Hematopoietic multipotent progenitor cell treated with erythropoietin and hydrocortisone succinate and interleukin-3 and kit ligand, for 8 days (in vitro differentiated cells): ENCODE data around the gene OR5AU1.
A peak's percentile ranks its signal among the peaks of the same experiment; 100 is the strongest.

Experiments
- DNase-seq: peaks from one replicate; pipeline ENCODE4 v3.0.0-alpha.2; 2015

The OR5AU1 gene

DNA sequence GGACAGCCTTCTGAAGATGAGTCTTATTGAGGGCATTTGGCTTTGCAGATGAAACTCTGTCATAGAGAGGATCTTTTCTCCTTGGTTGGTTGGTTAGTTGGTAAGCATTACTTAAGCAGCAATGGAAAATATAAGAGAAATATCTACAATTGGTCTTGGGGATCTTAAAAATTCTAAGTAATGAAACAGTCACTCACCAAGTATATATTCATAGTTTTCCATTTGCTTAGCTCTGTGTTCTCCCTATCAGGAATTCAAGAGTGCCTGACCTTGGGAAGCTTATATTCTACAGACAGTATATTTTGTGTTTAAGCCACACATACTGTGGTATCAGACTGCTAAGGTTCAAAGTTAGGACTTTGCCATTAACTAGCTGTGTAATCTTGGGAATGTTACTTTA is at the start of gene OR5AU1:
TSS of gene OR5AU1 (minus strand) at position 101 of the 400 bp plus-strand sequence. CDS start 191 bp downstream, outside the sequence.
- DNase-seq: no peak

GRCh38 chr14:21205026-21205677 is 49.3 kb upstream of the OR5AU1 start:
- no peak for DNase-seq

DNA sequence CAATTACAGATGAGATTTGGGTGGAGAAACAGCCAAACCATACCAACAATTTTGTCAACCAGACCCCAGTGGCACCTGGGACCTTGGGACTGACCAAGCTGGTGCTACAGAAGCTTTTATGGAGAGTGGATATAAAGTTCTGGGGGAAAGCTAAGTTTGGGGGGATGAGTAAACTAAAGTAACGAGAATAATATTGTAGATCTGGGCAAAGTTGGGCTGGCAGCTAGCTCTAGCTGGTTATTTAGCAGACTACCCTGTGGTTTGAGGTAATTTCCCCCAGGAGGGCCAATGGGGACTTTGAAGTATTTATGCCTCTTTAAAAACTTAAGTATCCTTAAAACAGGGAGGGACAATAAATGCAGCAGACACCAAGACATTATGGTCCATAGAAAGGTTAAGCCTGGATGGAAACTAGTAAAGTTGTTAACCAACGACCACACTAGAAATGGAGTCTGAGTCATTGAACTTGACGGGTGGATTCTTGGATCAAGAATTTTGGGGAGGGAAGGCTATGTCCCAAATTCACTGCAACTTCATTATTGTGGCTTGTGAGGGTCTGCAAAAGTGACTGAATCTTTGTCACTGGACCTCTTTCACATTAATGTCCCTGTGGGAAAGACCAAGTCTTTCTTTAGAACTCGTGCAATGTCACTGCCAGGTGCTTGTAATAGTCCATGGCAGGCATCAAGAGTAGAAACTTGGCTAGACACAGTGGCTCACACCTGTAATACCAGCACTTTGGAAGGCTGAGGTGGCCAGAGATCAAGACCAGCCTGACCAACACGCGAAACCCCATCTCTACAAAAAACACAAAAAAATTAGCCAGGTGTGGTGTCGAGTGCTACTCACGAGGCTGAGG is 48.5 kb upstream of the OR5AU1 start:
- DNase-seq: no peak

DNA sequence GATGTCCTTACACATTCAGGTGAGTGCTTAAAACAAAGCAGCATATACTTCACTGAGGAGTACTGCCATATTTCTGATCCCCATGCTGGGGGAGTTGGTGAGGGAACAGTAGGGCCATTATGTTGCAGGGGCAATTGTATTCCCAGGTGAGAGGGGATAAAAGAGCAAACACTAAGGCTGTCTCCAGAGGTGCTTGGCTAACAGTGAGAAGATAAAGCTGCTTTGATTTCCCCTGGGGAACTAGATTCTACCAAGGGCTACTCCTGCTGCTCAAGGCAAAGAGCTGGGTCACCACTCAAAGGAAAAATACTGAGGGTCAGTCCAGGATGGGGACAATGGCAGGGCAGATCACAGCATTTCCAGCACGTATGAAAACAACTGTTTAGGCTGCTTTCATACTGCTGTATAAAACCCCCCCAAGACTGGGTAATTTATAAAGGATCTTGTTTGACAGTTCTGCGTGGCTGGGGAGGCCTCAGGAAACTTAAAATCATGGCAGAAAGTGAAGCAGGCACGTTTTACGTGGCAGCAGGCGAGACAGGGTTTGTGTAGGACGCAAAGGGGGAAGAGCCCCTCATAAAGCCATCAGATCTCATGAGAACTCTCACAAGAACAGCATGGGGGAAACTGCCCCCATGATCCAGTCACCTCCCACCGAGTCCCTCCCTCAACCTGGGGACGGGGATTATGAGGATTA is 47.8 kb upstream of the OR5AU1 start:
- DNase-seq: no peak

GRCh38 chr14:21202463-21203358 is 46.8 kb upstream of the OR5AU1 start:
- no peak for DNase-seq

DNA sequence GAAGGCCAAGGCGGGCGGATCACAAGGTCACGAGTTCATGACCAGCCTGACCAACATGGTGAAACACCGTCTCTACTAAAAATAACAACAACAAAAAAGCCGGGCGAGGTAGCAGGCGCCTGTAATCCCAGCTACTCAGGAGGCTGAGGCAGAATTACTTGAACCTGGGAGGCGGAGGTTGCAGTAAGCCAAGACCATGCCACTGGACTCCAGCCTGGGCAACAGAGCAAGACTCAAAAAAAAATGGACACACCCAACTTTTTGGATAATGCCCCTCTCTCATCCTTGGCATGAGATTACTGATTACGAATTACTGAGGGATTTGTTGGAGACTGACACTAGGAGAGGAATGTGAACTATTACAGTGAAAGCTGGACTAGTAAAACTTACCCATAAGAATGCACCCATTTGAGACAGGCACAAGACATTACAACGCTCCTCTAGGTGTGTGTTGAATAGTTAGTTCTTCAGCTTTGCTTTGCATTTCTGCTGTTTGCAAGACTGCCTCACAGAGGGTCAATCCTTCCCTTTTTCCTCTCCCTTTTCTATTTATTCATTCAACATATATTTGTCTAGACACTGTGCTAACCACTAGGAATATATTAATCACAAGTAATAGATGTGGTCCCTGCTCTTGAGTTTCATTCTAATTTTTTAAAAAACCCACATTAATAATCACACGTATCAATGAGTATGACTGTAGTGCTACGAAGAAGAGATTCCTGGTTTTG is 46.0 kb upstream of the OR5AU1 start:
- no peak for DNase-seq

- DNase-seq: no peak
Observed at GRCh38 chr14:21200752-21201461, 45.0 kb upstream of the OR5AU1 start.

- DNase-seq: no peak
Observed at GRCh38 chr14:21199611-21200560, 44.0 kb upstream of the OR5AU1 start.

GRCh38 chr14:21197418-21198205 is 41.7 kb upstream of the OR5AU1 start:
- no peak for DNase-seq

DNA sequence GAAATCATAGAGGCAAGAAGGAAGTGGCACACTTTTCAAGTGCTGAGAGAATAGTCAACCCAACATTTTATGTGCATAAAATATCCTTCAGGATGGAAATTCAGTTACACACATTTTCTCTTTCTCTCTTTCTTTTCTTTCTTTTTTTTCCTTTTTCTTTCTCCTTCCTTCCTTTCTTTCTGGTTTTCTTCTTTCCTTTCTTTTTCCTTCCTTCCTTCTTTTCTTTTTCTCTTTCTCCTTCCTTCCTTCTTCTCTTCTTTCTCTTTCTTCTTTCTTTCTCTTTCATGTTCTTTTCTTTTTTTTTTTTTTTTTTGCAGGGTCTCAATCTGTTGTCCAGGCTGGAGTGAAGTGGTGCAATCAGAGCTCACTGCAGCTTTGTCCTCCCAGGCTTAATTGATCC is 38.7 kb upstream of the OR5AU1 start:
- no peak for DNase-seq

DNA sequence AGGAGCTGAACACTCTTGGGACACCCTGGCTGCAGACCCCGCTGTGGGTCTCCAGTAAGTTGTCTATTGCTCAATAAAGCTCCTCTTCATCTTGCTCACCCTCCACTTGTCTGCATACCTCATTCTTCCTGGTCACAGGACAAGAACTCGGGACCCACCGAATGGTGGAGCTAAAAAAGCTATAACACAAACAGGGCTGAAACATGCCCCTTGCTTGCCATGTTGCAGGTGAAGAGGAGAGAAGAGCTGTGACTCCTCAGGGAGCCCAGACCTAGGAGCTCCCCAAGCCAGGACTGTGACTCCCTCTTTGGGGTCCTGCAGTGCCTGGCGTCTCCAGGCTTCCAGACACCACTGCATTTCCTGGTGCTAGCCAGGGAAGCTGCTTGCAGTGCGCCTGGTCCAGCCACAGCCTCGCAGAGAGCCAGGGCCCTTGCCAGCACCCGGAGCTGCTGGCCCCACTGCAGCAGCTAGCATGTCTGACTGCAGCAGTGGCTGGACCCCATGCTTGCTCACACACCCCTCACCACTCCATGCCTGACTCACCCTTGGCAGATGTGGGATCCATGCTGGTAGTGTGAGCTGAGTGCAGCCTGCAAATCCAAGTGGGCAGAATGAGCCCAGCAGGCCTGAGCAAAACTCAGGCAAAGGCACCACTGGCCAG is 37.1 kb upstream of the OR5AU1 start:
- no peak for DNase-seq

DNA sequence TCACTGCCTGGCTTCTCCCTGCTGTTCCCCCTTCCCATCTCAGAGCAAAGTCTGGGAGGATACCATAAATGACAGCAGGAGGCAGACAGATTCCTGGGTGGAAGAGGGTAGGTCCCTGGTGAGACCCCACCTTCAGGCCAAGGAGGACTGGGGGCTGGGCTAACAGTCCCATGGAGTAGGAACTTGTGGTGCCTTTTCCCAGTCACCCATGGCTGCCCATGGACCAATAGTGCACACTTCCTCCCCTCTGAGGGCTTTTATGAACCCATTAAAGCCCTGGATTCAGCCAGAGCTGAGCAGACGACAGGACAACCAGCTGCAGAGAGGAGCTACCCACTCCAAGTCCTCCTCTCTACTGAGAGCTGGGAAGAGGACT is 36.6 kb upstream of the OR5AU1 start:
- DNase-seq: no peak

DNA sequence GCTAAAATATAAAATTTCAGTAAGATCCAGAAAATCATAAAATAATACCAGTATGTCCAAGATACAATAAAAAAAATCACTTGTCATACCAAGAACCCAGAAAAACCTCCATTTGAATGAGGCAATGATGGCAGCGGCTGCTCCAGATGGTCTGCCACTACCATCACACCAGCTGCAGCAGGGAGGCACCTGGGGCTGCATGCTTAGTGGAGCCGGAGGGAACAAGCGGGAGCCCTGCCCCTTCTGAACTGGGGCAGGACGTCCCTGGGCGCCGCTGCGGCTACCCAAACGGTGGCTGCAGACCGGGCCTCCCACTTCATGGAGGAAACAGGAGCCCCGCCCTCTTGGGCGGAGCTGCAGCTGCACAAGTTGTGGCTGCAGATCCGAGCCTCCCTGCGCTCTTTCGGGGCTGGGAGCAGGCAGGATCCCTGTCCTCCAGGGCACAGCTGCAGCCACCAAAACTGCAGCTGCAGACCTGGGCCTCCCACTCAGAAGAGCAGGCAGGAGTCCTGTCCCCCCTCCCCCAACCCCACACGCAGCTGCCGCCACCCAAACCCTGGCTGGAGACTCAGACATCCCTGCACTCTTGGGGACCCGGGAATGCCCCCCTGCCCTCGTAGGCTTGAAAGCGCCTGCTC is 36.1 kb upstream of the OR5AU1 start:
- peak; percentile 80 for DNase-seq

GRCh38 chr14:21191261-21191808 is 35.5 kb upstream of the OR5AU1 start:
- DNase-seq: no peak

GRCh38 chr14:21185491-21185890 is 29.6 kb upstream of the OR5AU1 start:
- no peak for DNase-seq

DNA sequence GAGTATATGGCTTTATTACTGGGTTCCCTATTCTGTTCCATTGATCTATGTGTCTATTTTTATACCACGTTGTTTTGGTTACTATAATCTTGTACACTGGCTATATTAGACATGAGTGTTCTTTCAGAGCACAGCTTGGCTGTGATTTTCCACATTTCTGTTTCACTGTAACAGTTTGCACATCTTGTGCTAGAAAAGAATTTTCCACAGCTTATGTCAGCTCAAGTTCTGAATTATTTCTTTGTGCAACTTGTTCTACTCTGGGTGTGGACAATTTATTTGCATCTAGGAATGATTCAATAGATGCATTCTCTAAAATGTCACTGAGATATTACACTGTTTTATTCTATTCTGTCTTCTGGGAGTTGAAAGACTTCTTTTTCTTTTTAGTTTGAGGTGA is 28.4 kb upstream of the OR5AU1 start:
- no peak for DNase-seq

DNA sequence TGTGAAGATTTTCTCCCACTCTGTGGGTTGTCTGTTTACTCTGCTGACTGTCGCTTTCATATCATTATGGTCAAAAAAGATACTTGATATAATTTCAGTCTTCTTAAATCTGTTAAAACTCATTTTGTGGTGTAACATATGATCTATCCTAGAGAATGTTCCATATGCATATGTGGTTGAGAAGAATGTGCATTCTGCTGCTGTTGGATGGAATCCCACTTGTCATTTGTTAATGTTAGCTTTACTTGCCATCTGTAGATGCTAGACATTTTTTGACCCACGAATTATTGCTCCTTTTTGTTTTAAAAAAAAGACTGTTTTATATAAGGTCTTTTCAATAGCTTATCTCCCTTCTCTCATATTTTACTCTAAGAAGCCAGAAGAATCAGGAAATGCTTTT is 26.3 kb upstream of the OR5AU1 start:
- no peak for DNase-seq

GRCh38 chr14:21171128-21171527 is 15.3 kb upstream of the OR5AU1 start:
- DNase-seq: no peak
